Ovary (tissue), 9 donors: ENCODE data around the gene MEG3. TPM values are rescaled to one million over a fixed set of nuclear protein-coding genes. Genes with fewer than 3 reads are reported as not detected.

Experiments
- DNase-seq, 5 donors: peaks; one replicate each; pipeline ENCODE4 v3.0.0-alpha.2; 2019 to 2020
- H3K27ac ChIP-seq, 2 donors: fragments of 200-600 bp; one replicate each; pipeline versions ENCODE4 v1.5.1 to v1.8.0; 2019 to 2022
- H3K27me3 ChIP-seq: fragments of 200-600 bp; one replicate; pipeline ENCODE4 v1.8.0; 2022
- H3K36me3 ChIP-seq: fragments of 200-600 bp; sonication (generic); one replicate; pipeline ENCODE4 v1.5.1; 2019
- H3K4me1 ChIP-seq: one replicate; pipeline ENCODE4 v1.8.1; 2013; ENCODE audit warnings: mild to moderate bottlenecking, moderate library complexity; ENCODE audit not compliant: insufficient read depth
- H3K4me3 ChIP-seq: fragments of 200-600 bp; sonication (generic); one replicate; pipeline ENCODE4 v1.5.1; 2017
- H3K9me3 ChIP-seq, 2 donors: fragments of 200-600 bp in 1 of 2; sonication (generic) in 1 of 2; one replicate each; pipeline versions ENCODE4 v1.5.1 to v1.8.1; 2013 to 2019; ENCODE audit warnings: mild to moderate bottlenecking in 1 of 2, moderate library complexity in 1 of 2
- EP300 ChIP-seq: sonication (generic); formaldehyde crosslinking; IDR thresholded peaks from one replicate; pipeline ENCODE4 v1.6.1; 2017; ENCODE audit warnings: antibody characterized with exemption
- POLR2A ChIP-seq: fragments of 450-650 bp; IDR thresholded peaks from one replicate; pipeline ENCODE4 v1.6.1; 2017; ENCODE audit warnings: antibody characterized with exemption, mild to moderate bottlenecking, moderate library complexity
- WGBS, 3 donors: extraction: QIAGEN DNeasy Blood & Tissue Kit in 1 of 3; methylation state at CpG; one replicate each; pipeline versions ENCODE4 v1.1.5 to v1.1.7; 2013 to 2017; 5-methylcytosine and 5-hydroxymethylcytosine counted together
- intact Hi-C, 4 donors: fragments of 100-400 bp; cut with DNase I; formaldehyde crosslinking; loops; one replicate each; pipeline versions ENCODE4 v1.11.0 to v1.15.1; 2022 to 2023
- polyA plus RNA-seq, 2 donors: library from polyadenylated mRNA; stranded (reverse); fragments of 200-250 nt in 1 of 2; fragments of 350-450 nt in 1 of 2; fragmentation: Illumina TruSeq in 1 of 2; extraction: RNeasy Lipid Tissue Mini Kit (QIAGEN cat#74804) in 1 of 2; gene quantifications; one replicate each; pipeline ENCODE4 v1.2.3, GENCODE V29; 2013 to 2014
- total RNA-seq, 7 donors: library from RNA; depleted of rRNA in 2 of 7; stranded (reverse); fragments of >200 nt in 2 of 7; fragmentation: NEBNext Ultra II Directional in 3 of 7; extraction: Animal tissue kit (Norgen Biotek cat#: 25700) in 3 of 7; gene quantifications; one replicate each; pipeline versions ENCODE4 v1.1.0 to v1.2.4, GENCODE V29; 2016 to 2023
- TF ChIP-seq, protein P1 (sequence below), 3 donors: fragments of 450-650 bp in 2 of 3; fragments of 200-600 bp in 1 of 3; IDR thresholded peaks; one replicate each; pipeline versions ENCODE4 v1.5.1 to v1.8.0; 2016 to 2022; ENCODE audit warnings: antibody characterized with exemption in 3 of 3, mild to moderate bottlenecking in 1 of 3
- donor health status: DM: no; HTN: no; CAD: no; lungs with moderate emphysema.
- donor health status: DM: no; HTN: no; CAD: no.
- donor health status: Bipolar disorder and iron deficiency.
- donor health status: DM: yes; HTN: yes; CAD: no.
- donor health status: DM: no; HTN: no; CAD: no.
- donor health status: DM: yes; HTN: yes; CAD: no.

The MEG3 gene
- total and polyA plus RNA-seq, 9 donors: 186 to 1,950 (median 396) TPM

DNA sequence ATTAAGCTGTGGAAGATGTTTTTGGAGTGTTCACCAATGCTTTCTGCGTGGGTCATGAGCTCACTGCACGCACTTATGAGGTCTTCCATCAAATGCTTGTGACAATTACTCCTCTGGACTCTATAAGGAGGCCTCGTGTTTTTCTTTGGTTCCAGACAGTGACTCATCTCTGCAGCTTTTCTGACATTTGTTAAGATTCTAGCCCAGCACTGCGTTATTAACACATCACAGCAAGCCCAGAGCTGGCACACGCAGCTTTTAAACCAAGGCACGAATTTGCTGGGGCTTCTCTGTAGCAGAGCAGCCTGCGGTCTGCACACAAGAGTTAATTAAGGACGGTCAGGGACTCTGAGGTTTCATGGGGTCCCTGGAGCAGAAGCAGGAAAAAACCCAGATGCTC lies 16.9 kb downstream of the MEG3 start:
- no peak overlapping the region for H3K4me3 ChIP-seq
- no peaks in the 10 kb centered on the region for H3K9me3 ChIP-seq
- no peaks in the 10 kb centered on the region for H3K27me3 ChIP-seq
- TF ChIP-seq EP300 (no peak), POLR2A (no peak)
- TF ChIP-seq, protein P1, sequence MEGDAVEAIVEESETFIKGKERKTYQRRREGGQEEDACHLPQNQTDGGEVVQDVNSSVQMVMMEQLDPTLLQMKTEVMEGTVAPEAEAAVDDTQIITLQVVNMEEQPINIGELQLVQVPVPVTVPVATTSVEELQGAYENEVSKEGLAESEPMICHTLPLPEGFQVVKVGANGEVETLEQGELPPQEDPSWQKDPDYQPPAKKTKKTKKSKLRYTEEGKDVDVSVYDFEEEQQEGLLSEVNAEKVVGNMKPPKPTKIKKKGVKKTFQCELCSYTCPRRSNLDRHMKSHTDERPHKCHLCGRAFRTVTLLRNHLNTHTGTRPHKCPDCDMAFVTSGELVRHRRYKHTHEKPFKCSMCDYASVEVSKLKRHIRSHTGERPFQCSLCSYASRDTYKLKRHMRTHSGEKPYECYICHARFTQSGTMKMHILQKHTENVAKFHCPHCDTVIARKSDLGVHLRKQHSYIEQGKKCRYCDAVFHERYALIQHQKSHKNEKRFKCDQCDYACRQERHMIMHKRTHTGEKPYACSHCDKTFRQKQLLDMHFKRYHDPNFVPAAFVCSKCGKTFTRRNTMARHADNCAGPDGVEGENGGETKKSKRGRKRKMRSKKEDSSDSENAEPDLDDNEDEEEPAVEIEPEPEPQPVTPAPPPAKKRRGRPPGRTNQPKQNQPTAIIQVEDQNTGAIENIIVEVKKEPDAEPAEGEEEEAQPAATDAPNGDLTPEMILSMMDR (IDR thresholded peaks at IDR 0.05): no peak
- H3K36me3 ChIP-seq: no peaks in the 10 kb centered on the region
- WGBS, 3 donors: 23 to 30% (median 30%) methylated on average over 8 of the region's 8 CpGs
- peak in 2 of 5 donors; percentile 21 to 38 for DNase-seq
- no peaks in the 10 kb centered on the region for H3K4me1 ChIP-seq
- H3K27ac ChIP-seq: peak overlapping the region in 1 of 2 donors; percentile 20
- intact Hi-C loops: no loop called here

DNA sequence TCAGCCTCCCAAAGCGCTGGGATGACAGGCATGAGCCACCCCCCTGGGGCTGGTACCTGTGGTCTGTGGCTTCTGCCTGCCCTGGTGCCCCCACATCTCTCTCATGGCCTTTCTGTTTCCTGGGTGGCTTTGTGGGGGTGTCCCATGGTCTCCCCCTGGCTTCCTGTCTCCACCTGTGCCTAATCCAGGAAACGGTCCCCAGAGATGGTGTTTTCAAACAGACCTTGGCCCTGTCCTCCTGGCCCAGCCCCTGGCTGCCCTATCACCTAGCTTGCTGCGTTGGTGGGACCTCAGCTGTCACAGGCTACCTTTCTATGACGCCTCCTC lies 18.1 kb downstream of the MEG3 start:
- DNase-seq: peak in 2 of 5 donors; percentile 16 to 30
- H3K36me3 ChIP-seq: no peaks in the 10 kb centered on the region
- TF ChIP-seq POLR2A (no peak), EP300 (no peak)
- TF ChIP-seq, protein P1 (IDR thresholded peaks at IDR 0.05): no peak
- H3K4me3 ChIP-seq: no peak overlapping the region
- no peak overlapping the region for H3K27ac ChIP-seq
- WGBS, 3 donors: 75 to 85% (median 84%) methylated on average over 4 of the region's 4 CpGs
- no peaks in the 10 kb centered on the region for H3K9me3 ChIP-seq
- no peaks in the 10 kb centered on the region for H3K4me1 ChIP-seq
- intact Hi-C loops: no loop called here
- no peaks in the 10 kb centered on the region for H3K27me3 ChIP-seq

DNA sequence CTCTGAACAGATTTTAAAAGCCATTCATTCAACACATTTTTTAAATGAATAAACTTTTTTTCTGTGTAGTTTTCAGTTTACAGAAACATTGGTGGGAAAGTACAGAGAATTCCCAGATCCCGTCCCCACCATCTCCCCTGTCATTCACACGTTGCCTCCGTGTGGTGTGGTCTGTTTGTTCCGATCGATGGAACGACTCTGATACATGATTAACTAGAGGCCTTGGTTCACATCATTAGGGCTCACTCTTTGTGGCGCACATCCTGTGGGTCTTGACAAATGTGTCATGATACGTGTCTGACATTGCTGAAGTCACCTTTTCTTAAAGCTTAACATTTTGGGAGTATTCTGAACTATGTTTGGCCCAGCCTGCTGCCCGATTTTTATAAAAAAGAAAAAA lies 18.5 kb downstream of the MEG3 start:
- no peak overlapping the region for H3K27ac ChIP-seq
- intact Hi-C loops: no loop called here

DNA sequence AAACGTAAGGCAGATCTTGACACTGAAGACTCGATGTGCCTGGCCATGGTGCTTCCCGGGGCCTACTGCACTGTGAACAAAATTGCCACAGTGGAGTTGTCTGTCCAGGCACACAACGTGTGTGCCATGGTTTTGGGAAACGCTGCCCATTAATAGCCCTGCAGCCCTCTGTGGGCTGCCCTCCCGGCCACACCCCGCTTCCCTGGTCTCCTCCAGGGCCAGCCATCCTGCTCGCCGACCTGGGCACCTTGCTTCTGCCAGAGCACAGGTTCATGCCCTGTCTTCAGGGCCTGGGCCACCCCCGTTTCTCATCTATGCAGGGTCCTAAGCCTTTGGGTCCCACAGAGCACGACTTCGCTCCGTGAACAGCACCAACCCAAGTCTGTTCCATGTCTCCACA lies 18.9 kb downstream of the MEG3 start:
- no peaks in the 10 kb centered on the region for H3K4me1 ChIP-seq
- WGBS, 3 donors: 88 to 90% (median 88%) methylated on average over 13 of the region's 13 CpGs
- no peak overlapping the region for H3K27ac ChIP-seq
- no peaks in the 10 kb centered on the region for H3K36me3 ChIP-seq
- H3K27me3 ChIP-seq: no peaks in the 10 kb centered on the region
- intact Hi-C loops: no loop called here
- no peak overlapping the region for H3K4me3 ChIP-seq
- TF ChIP-seq, protein P1 (IDR thresholded peaks at IDR 0.05): no peak
- TF ChIP-seq EP300 (no peak), POLR2A (no peak)
- no peaks in the 10 kb centered on the region for H3K9me3 ChIP-seq
- DNase-seq: peak in 1 of 5 donors; percentile 23

More for the DNA sequence above, 18.5 kb downstream of the MEG3 start:
- no peaks in the 10 kb centered on the region for H3K4me1 ChIP-seq
- H3K9me3 ChIP-seq: no peaks in the 10 kb centered on the region
- H3K27me3 ChIP-seq: no peaks in the 10 kb centered on the region
- DNase-seq: peak in 1 of 5 donors; percentile 17
- no peak overlapping the region for H3K4me3 ChIP-seq
- TF ChIP-seq, protein P1 (IDR thresholded peaks at IDR 0.05): no peak
- no peak for TF ChIP-seq POLR2A
- TF ChIP-seq EP300: no peak
- H3K36me3 ChIP-seq: no peaks in the 10 kb centered on the region
- WGBS, 3 donors: 84 to 88% (median 87%) methylated on average over 9 of the region's 9 CpGs

DNA sequence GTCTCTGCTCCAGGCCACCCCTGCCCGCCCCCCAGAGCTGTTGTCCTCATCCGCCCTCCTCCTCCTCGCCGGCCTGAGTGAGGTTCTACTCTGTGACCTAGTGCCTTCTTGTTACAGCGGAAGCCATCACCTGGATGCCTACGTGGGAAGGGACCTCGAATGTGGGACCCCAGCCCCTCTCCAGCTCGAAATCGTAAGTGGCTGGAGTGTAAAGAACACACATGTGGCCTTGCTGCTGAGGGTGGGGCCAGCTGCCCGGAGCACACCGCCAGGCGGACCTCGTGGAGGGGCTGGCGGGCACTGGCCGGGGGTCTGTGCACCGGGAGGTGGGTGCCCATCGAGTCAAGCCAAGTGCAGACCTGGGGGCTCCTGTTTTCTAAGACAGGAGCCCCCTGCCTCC lies 19.4 kb downstream of the MEG3 start:
- Histone ChIP-seq H3K4me3 (no peak overlapping the region), H3K9me3 (no peaks in the 10 kb centered on the region), H3K27me3 (no peaks in the 10 kb centered on the region), H3K27ac (no peak overlapping the region), H3K36me3 (no peaks in the 10 kb centered on the region), H3K4me1 (no peaks in the 10 kb centered on the region)
- no peak for TF ChIP-seq POLR2A
- TF ChIP-seq, protein P1 (IDR thresholded peaks at IDR 0.05): no peak
- TF ChIP-seq EP300: no peak
- intact Hi-C loops: no loop called here
- 84 to 92% (median 87%) methylated on average over 17 of the region's 17 CpGs for WGBS, 3 donors
- peak in 2 of 5 donors; percentile 16 to 37 for DNase-seq
